ENCODE data around the gene ARHGAP5. TPM values are rescaled to one million over a fixed set of nuclear protein-coding genes. Genes with fewer than 3 reads are reported as not detected.

Gene ARHGAP5
- total and polyA plus RNA-seq, 2 experiments from 2014 or later = 22.1 to 72.6 TPM

DNA sequence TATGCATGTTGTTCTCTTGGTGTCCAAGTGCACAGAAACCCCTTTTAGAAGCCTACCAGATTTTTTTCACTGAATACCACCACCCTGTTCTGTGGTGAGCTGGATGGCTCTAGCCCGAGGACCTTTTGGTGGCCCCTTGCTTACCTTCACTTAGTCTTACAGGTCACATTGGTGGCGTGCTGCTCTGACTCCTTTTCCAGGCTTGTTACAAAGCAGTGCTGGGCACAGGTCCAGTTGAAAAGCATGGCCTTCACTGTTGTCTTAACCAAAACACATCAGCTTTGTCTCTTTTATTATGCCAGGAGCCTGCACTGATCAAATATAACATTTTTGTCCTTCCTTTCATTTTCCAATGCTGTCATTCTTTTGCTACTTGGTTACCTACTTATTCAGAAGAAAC lies 43.6 kb upstream of the ARHGAP5 start:
- no peaks in the 10 kb centered on the region for H3F3A ChIP-seq (replicated peaks; ENCODE audit: low read depth)
- no peaks in the 10 kb centered on the region for H3K79me2 ChIP-seq (replicated peaks; ENCODE audit: insufficient read depth)
- no peaks in the 10 kb centered on the region for H4K20me1 ChIP-seq (replicated peaks; ENCODE audit: insufficient read depth)
- H3K4me3 ChIP-seq = no peak overlapping the region
- H2AFZ ChIP-seq = no peak overlapping the region
- no peaks in the 10 kb centered on the region for H3K36me3 ChIP-seq (ENCODE audit: insufficient read depth)
- no peak overlapping the region for H3K27ac ChIP-seq (ENCODE audit: low read depth)
- no peak overlapping the region for H3K4me3 Mint-ChIP-seq
- ATAC-seq (no peak), DNase-seq (ENCODE audit: low spot score) (no peak)
- no peaks in the 10 kb centered on the region for H3K9me2 ChIP-seq (ENCODE audit: insufficient read depth)
- no peak for TF ChIP-seq STAT1 (IDR thresholded peaks at IDR 0.05; ENCODE audit: unreplicated experiment)
- TF ChIP-seq, protein P1, sequence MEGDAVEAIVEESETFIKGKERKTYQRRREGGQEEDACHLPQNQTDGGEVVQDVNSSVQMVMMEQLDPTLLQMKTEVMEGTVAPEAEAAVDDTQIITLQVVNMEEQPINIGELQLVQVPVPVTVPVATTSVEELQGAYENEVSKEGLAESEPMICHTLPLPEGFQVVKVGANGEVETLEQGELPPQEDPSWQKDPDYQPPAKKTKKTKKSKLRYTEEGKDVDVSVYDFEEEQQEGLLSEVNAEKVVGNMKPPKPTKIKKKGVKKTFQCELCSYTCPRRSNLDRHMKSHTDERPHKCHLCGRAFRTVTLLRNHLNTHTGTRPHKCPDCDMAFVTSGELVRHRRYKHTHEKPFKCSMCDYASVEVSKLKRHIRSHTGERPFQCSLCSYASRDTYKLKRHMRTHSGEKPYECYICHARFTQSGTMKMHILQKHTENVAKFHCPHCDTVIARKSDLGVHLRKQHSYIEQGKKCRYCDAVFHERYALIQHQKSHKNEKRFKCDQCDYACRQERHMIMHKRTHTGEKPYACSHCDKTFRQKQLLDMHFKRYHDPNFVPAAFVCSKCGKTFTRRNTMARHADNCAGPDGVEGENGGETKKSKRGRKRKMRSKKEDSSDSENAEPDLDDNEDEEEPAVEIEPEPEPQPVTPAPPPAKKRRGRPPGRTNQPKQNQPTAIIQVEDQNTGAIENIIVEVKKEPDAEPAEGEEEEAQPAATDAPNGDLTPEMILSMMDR (conservative IDR thresholded peaks at IDR 0.05; ENCODE audit: low read depth in 2 of 2) = no peak
- no peak for TF ChIP-seq ZNF331 (CRISPR knock-in tag; IDR thresholded peaks at IDR 0.05; ENCODE audit: low read depth)
- TF ChIP-seq EZH2 (IDR thresholded peaks at IDR 0.05; ENCODE audit: low read depth, unreplicated experiment) = no peak
- no peak for TF ChIP-seq CREB1 (CRISPR knock-in tag; IDR thresholded peaks at IDR 0.05; ENCODE audit: low read depth)
- TF ChIP-seq, protein P2, sequence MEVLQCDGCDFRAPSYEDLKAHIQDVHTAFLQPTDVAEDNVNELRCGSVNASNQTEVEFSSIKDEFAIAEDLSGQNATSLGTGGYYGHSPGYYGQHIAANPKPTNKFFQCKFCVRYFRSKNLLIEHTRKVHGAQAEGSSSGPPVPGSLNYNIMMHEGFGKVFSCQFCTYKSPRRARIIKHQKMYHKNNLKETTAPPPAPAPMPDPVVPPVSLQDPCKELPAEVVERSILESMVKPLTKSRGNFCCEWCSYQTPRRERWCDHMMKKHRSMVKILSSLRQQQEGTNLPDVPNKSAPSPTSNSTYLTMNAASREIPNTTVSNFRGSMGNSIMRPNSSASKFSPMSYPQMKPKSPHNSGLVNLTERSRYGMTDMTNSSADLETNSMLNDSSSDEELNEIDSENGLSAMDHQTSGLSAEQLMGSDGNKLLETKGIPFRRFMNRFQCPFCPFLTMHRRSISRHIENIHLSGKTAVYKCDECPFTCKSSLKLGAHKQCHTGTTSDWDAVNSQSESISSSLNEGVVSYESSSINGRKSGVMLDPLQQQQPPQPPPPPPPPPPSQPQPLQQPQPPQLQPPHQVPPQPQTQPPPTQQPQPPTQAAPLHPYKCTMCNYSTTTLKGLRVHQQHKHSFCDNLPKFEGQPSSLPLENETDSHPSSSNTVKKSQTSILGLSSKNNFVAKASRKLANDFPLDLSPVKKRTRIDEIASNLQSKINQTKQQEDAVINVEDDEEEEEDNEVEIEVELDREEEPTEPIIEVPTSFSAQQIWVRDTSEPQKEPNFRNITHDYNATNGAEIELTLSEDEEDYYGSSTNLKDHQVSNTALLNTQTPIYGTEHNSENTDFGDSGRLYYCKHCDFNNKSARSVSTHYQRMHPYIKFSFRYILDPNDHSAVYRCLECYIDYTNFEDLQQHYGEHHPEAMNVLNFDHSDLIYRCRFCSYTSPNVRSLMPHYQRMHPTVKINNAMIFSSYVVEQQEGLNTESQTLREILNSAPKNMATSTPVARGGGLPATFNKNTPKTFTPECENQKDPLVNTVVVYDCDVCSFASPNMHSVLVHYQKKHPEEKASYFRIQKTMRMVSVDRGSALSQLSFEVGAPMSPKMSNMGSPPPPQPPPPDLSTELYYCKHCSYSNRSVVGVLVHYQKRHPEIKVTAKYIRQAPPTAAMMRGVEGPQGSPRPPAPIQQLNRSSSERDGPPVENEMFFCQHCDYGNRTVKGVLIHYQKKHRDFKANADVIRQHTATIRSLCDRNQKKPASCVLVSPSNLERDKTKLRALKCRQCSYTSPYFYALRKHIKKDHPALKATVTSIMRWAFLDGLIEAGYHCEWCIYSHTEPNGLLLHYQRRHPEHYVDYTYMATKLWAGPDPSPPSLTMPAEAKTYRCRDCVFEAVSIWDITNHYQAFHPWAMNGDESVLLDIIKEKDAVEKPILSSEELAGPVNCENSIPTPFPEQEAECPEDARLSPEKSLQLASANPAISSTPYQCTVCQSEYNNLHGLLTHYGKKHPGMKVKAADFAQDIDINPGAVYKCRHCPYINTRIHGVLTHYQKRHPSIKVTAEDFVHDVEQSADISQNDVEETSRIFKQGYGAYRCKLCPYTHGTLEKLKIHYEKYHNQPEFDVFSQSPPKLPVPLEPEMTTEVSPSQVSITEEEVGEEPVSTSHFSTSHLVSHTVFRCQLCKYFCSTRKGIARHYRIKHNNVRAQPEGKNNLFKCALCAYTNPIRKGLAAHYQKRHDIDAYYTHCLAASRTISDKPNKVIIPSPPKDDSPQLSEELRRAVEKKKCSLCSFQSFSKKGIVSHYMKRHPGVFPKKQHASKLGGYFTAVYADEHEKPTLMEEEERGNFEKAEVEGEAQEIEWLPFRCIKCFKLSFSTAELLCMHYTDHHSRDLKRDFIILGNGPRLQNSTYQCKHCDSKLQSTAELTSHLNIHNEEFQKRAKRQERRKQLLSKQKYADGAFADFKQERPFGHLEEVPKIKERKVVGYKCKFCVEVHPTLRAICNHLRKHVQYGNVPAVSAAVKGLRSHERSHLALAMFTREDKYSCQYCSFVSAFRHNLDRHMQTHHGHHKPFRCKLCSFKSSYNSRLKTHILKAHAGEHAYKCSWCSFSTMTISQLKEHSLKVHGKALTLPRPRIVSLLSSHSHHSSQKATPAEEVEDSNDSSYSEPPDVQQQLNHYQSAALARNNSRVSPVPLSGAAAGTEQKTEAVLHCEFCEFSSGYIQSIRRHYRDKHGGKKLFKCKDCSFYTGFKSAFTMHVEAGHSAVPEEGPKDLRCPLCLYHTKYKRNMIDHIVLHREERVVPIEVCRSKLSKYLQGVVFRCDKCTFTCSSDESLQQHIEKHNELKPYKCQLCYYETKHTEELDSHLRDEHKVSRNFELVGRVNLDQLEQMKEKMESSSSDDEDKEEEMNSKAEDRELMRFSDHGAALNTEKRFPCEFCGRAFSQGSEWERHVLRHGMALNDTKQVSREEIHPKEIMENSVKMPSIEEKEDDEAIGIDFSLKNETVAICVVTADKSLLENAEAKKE (CRISPR knock-in tag; IDR thresholded peaks at IDR 0.05) = no peak
- TF ChIP-seq, protein P3, sequence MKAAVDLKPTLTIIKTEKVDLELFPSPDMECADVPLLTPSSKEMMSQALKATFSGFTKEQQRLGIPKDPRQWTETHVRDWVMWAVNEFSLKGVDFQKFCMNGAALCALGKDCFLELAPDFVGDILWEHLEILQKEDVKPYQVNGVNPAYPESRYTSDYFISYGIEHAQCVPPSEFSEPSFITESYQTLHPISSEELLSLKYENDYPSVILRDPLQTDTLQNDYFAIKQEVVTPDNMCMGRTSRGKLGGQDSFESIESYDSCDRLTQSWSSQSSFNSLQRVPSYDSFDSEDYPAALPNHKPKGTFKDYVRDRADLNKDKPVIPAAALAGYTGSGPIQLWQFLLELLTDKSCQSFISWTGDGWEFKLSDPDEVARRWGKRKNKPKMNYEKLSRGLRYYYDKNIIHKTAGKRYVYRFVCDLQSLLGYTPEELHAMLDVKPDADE (IDR thresholded peaks at IDR 0.05) = no peak
- TF ChIP-seq POLR2AphosphoS5 (IDR thresholded peaks at IDR 0.05; ENCODE audit: low read depth) = no peak
- TF ChIP-seq EZH2phosphoT487 (IDR thresholded peaks at IDR 0.05; ENCODE audit: unreplicated experiment) = no peak
- TF ChIP-seq, protein P4, sequence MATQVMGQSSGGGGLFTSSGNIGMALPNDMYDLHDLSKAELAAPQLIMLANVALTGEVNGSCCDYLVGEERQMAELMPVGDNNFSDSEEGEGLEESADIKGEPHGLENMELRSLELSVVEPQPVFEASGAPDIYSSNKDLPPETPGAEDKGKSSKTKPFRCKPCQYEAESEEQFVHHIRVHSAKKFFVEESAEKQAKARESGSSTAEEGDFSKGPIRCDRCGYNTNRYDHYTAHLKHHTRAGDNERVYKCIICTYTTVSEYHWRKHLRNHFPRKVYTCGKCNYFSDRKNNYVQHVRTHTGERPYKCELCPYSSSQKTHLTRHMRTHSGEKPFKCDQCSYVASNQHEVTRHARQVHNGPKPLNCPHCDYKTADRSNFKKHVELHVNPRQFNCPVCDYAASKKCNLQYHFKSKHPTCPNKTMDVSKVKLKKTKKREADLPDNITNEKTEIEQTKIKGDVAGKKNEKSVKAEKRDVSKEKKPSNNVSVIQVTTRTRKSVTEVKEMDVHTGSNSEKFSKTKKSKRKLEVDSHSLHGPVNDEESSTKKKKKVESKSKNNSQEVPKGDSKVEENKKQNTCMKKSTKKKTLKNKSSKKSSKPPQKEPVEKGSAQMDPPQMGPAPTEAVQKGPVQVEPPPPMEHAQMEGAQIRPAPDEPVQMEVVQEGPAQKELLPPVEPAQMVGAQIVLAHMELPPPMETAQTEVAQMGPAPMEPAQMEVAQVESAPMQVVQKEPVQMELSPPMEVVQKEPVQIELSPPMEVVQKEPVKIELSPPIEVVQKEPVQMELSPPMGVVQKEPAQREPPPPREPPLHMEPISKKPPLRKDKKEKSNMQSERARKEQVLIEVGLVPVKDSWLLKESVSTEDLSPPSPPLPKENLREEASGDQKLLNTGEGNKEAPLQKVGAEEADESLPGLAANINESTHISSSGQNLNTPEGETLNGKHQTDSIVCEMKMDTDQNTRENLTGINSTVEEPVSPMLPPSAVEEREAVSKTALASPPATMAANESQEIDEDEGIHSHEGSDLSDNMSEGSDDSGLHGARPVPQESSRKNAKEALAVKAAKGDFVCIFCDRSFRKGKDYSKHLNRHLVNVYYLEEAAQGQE (IDR thresholded peaks at IDR 0.05; ENCODE audit: unreplicated experiment) = no peak
- TF ChIP-seq JUNB (IDR thresholded peaks at IDR 0.05; ENCODE audit: unreplicated experiment) = no peak
- TF ChIP-seq NANOG (IDR thresholded peaks at IDR 0.05; ENCODE audit: borderline replicate concordance) = no peak
- TF ChIP-seq ZNF114 (CRISPR knock-in tag; IDR thresholded peaks at IDR 0.05) = no peak
- H3K27me3 ChIP-seq (ENCODE audit: insufficient read depth) = no peaks in the 10 kb centered on the region
- no peaks in the 10 kb centered on the region for H3K4me1 ChIP-seq (ENCODE audit: insufficient read depth)
- H3K4me2 ChIP-seq = no peak overlapping the region
- no peaks in the 10 kb centered on the region for H3K9me3 Mint-ChIP-seq
- no peaks in the 10 kb centered on the region for H3K27me3 Mint-ChIP-seq (ENCODE audit: insufficient read depth, low read depth, poor library complexity)
- H3K27ac Mint-ChIP-seq = no peak overlapping the region
- no peaks in the 10 kb centered on the region for H3K4me1 Mint-ChIP-seq
- no peaks in the 10 kb centered on the region for H3K36me3 Mint-ChIP-seq (ENCODE audit: low read depth)
